ENCODE results near the gene YPEL4.
"Not testable (repeated sequence)": the region's sequence is repeated elsewhere in the genome, so short reads cannot be mapped to it uniquely, and the experiment has no call there.

The YPEL4 gene, protein sequence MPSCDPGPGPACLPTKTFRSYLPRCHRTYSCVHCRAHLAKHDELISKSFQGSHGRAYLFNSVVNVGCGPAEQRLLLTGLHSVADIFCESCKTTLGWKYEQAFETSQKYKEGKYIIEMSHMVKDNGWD

DNA sequence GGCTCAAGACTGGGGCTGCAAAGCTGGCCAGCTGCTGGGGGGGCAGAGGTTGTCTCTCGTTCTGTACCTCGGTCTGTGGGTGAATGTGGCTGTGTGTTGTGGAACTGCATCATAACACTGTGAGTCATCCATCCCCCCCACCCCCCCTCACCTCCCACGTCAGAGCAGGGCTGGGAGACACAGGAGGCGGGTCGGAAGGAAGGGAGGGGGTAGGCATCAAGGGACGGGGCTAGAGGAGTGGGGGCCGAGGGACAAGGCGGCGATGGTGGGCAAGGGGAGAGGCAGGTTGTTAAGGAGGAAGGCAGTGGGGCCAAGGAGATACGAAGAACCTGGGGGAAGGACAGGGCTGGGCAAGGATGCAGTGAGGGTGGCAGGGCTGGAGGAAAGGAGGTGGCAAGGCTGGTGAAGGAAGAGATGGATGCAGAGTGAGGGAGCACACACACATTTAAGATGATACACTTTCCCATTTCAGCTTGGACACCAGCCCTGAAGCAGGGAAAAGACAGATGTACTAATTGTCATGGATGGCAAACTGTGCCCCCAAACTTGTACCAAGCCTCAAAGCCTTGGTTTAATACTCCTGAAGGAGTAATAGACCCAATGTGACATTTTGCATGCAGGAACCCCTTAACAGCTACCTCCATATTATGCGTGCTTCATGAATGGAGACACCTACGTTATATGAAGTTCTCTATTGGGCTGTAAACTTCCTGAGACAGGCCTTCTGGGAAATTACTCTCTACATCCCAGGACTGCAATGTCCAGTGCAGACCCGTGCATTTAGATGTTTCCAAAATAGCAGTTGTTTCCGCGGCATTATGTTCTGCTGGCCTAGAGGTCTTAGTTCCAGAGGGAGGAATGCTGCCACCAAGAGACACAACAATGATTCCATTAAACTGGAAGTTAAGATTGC, at the start of gene YPEL4:
YPEL4 (minus strand) TSS at position 87 of the 913 bp plus-strand sequence. CDS start 2,805 bp downstream, outside the sequence.
- no peak for DNase-seq (ENCODE audit: low read depth)

DNA sequence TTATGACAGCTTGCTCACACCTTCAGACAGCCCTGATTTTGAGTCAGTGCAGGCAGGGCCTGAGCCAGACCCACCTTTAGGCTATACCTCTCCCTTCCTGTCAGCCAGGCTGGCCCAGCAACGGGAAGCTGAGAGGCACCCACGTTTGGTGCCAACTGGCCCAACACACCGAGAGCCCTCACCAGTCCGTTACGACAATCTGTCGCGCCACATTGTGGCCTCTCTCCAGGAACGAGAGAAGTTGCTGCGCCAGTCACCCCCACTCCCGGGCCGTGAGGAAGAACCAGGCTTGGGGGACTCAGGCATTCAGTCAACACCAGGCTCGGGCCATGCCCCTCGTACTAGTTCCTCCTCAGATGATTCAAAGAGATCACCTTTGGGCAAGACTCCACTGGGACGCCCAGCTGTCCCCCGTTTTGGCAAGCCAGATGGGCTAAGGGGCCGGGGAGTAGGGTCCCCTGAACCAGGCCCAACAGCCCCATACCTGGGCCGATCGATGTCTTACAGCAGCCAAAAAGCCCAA, 49.2 kb upstream of the YPEL4 start:
- no peak for DNase-seq (ENCODE audit: low read depth)

DNA sequence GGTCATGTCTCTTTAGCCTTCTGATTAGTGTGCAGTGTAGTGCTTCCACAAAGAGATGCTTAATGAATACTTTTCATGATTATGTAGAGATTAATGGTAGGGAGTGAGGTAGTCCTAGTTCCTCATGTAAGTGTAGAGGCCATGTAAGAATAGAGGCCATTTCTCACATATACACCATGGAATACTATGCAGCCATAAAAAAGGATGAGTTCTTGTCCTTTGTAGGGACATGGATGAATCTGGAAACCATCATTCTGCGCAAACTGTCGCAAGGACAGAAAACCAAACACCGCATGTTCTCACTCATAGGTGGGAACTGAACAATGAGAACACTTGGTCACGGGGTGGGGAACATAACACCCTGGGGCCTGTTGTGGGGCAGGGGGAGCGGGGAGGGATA, 40.8 kb upstream of the YPEL4 start:
- DNase-seq (ENCODE audit: low read depth), result not testable (repeated sequence)

DNA sequence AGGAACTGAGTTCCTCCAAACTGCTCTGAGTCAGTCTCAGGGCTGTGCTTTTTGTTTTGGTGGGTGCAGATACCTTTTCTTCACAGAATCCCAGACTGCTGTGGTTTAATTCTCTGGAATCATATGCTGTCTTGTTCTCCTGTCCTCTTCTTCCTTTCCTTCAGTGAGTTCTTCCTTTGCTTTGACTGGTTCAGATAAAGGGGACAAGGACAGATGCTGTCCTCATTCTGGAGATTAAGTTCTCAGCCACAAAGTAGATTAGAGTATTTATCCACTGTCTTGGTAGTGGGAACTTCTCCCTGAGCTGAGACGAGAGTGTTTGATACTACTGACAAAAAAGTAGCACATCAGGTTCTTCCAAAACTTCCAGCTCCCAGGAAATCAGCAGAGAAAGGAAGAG, 31.5 kb upstream of the YPEL4 start:
- DNase-seq (ENCODE audit: low read depth), result no peak

DNA sequence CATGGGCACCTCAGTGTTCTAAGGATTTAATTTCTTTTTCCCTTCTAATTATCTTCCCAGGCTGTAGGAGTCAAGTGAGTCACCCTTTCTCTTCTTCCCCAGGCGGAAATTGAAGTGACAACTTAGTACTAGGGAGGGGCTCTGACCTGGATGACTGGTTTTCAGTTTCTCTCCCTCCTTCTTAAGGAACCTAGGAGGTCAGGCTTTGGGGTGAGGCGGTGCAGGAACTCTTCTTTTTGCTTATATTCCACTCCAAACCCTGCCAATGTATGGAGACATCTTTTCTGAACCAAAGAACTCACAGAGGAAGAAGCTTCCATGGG, 30.8 kb upstream of the YPEL4 start:
- DNase-seq (ENCODE audit: low read depth), result no peak

DNA sequence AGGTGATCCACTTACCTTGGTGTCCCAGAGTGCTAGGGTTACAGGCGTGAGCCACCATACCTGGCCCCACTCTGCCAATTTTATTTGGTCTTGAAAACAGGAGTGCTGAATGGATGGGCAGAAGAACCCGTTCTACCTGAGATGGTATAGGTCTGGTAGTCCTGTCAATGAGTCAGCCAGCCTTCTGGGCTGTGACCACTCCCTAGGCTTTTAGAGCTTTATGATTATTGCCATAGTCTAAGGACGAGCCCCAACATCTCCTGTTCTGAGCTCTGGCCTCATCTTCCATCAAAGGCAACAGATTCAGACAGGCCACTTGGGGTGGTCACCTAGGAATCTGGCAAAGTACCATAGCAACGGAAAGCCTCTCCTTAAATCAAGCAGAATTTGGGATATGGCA, 29.7 kb upstream of the YPEL4 start:
- DNase-seq (ENCODE audit: low read depth), result no peak

DNA sequence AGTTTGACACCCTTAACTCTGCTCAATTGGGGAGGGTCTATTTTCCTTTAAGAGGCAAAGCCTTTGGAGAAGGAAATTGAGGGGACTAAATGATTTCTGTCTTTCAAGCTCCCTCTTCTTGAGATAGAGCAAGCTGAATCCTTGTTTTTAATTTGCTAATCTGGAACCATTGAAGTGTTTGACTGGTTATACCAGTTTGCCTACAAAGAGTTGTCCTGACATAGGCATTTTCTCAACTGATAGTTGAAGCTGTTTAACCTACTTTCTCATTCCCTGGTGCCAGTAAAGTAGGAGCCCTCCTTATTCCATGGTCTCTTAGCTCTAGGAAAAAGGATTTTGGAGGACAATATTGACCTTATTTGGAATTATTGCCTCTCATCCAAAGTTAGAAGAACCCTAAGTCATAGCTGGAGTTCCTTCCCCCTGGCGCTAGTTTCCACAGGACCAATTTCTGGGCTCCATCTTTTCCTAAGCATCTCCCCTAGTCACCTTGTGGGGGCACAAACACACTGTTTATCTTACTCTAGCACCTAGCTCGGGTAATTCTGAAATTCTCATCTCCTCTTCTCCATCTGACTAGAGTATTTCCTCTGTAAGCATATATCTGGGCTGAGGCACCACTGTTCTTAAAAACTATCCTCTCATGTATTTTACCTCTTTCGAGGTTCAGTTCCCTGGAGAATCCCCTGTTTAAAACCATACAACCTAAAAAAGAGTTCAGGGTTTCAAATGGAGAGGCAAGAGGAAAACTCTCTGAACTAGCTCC, 25.6 kb upstream of the YPEL4 start:
- DNase-seq (ENCODE audit: low read depth), result no peak

DNA sequence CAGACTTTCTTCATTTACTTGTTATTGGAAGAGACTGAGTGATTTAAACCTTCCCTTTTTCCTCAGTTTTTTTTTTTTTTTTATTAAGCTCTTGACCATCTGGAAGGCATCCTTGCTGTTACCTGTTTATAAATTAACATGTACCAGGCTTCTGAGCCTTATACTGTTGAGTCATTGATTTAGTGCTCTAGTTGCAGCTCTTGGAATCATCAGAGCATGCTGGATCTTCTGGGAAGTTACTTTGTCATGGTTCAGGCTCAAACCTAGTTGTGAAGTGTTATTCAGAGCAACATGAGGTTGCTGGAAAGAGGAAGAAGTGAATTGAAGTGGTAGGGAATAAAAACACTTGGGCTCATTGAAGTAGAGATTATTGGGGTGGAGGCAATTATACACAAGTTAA, 24.5 kb upstream of the YPEL4 start:
- DNase-seq (ENCODE audit: low read depth), result no peak

DNA sequence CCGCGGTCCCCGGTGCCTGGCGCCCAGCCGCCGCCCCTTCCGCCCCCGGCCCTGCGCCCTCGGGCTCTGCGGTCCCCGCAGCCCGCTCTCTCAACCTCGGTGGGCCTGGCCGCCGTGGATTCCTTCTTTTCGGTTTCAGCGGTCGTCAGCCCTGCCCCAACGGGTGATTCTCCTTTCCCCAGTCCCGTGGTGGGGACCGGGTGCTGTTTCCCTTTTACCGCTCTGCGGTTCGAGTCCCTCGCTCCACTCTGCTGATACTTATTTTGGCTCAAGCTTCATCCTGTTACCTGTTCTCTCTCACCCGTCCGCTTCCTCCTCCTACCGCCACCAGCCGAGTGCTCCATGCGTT, 18.7 kb upstream of the YPEL4 start:
- DNase-seq (ENCODE audit: low read depth), result no peak

DNA sequence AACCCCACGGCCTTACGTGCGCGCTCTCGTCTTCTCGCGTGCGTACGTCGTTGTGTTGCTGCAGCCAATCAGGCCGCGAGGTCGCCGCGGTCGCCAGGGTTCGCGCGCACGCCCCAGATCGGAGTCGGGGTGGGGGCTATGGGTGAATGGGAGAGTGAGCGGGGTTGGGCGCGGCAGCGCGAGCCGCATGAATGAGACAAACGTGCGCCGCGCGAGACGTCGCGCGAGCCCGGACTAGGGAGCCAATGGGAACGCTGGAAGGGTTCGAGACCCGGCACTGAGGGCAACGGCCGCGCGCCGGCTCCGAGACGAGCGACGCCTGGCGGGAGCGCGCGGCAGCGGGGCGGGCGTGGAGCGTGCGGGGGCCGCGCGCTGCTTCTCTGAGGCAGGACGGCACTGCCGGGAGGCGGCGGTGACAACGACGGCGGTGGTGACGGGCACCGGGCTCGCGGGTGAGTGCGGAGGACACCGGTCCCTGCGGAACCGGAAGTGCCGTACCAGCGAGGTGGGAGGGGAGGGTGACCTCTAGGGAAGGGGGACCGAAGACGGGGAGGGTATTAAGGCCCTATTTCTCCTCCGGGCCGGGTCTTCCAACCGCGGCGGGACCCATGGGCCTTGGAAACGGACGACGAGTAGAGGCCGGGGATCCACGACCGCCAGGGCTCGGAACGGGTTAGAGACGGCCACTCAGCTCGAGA, 18.2 kb upstream of the YPEL4 start, which contains the start of gene ZDHHC5:
ZDHHC5 (plus strand) TSS at position 379 of the 698 bp plus-strand sequence. CDS start 4,977 bp downstream, outside the sequence.
- DNase-seq (ENCODE audit: low read depth), result no peak

DNA sequence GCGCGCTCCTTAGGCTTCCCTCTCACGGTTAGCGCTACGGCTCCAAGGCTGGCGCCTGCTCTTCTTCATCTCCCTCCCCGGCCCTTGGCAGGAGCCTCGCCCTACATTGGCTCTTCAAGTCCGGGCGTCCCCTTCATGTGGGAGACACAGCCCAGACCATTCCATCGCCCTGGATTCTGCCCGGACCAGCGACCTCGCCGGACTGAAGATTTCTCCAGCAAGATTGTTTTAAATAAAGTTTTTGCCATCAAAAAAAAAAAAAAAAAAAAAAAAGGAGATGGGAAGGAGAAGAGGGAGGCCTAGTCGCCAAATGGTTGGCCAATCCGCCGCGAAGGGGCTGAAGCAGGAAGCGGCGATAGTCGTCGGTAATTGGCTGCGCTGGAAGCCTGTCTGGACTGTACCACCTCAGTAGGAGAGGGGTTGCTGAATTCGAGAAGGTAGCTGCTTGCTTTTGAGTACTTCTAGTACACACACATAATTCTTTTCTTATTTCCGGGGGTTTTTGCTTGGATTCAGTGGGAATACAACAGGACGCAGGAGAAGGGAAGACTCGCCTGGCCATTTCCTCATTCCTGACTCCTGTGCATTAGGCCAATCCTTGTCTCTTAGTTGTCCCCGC, 17.5 kb upstream of the YPEL4 start:
- peak; percentile 98 for DNase-seq (ENCODE audit: low read depth)

DNA sequence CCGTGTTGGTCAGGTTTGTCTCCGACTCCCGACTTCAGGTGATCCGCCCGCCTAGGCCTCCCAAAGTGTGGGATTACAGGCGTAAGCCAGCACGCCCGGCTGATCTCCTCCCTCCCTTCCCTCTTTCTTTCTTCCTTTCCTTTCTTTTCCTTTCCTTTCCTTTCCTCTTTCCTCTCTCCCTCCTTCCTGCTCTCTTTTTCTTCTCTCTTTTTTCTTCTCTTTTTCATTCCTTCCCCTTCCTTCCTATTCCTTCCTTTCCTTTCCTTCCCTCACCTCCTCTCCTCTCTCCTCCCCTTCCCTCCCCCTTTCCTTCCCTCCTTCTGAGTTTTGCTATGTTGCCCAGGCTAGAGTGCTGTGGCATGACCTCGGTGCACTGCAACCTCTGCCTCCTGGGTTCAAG, 14.3 kb upstream of the YPEL4 start:
- no peak for DNase-seq (ENCODE audit: low read depth)

DNA sequence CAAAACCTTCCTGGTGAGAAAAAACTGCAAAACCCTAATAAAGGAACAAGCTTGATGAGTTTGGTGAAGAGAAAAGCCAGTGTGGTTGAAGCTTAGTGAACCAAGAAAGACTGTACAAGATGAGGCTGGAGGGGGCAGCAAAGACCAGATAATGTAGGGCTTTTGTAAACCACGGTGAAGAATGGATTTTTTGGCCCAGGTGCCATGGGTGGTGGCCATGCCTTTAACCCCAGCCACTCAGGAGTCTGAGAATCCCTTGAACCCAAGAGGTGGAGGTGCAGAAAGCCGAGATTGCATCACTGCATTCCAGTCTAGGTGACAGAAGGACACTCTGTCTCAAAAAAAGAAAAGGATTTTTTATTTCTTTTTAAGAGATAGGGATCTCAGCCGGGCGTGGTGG, 13.2 kb upstream of the YPEL4 start:
- DNase-seq (ENCODE audit: low read depth), result no peak

DNA sequence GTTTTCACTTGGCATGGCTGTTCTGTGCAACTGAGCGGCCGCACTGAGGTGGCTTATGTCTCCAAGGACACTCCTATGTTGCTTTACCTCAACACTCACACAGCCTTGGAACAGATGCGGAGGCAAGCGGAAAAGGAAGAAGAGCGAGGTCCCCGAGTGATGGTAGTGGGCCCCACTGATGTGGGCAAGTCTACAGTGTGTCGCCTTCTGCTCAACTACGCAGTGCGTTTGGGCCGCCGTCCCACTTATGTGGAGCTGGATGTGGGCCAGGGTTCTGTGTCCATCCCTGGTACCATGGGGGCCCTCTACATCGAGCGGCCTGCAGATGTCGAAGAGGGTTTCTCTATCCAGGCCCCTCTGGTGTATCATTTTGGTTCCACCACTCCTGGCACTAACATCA, 10.0 kb upstream of the YPEL4 start:
- no peak for DNase-seq (ENCODE audit: low read depth)

DNA sequence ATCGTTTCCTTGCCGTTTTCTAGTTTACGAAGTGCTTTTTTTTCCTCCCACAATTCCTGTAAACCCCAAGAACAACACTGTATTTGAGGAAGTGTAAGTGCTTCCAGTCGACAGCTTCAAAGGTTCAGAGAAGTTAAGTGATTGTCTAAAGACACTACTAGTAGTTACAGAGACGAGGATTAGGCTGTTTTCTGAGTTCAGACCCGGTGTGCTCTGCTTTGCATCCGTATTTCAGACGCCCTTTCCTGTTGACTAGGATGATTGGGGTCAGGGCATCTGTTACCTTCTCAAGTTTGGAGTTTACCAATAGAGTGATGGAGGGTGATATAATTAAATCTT, 8.3 kb upstream of the YPEL4 start:
- no peak for DNase-seq (ENCODE audit: low read depth)

DNA sequence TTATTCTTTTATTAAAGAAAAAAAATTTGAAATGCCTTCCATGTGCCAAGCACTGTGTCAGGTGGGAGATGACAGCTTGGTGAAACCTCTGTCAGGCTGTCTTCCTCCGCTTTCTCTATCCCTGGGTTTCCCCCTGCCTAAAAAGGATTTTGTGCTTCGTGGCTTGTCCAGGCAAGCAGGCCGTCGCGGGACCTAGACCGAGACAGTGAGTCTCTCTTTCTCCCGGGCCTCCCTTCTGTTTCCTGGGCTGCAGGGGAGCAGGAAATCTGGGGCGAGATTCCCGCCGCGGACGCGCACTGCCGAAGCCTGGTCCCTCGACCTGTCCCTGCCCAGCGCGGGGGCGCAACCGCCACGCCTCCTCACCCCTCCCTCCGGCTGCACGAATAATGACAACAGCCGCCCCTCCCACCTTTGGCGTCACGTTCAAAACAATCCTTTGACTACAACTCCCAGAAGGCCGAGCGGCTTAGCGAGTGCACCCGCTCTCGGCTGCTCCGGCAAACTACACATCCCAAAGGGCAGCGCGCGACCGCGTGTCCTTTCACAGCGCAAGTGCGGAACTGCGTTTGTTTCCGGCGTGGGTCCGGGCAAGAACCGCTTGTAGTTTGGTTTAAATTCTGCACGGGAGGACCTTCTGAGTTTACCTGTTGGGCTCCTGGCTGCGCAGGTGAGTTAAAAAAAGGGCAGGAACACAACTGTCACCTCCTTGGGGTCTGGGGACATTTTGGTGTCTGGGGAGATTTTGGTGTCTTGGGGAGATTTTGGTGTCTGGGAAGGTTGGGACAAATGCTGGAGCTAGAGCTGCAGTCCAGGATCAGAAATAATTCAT, 7.7 kb upstream of the YPEL4 start, which contains the start of gene CLP1:
CLP1 (plus strand) TSS at position 569 of the 829 bp plus-strand sequence. CDS start 1,715 bp downstream, outside the sequence.
- DNase-seq (ENCODE audit: low read depth), result peak; percentile 97

DNA sequence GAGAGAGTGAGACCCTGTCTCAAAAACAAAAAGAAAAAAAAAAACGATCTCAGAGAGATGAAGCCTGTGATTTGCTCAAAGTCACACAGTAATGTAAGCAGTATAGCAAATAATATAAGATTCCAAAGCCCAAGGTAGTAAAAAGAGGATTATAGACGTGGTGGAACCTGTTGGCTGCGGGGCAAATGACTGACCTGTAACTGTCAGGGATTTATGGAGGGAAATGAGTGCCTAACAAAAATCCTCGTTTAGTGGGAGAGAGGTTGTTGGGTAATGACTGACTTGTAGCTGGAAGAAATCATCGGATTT, 7.1 kb upstream of the YPEL4 start:
- DNase-seq (ENCODE audit: low read depth), result no peak

DNA sequence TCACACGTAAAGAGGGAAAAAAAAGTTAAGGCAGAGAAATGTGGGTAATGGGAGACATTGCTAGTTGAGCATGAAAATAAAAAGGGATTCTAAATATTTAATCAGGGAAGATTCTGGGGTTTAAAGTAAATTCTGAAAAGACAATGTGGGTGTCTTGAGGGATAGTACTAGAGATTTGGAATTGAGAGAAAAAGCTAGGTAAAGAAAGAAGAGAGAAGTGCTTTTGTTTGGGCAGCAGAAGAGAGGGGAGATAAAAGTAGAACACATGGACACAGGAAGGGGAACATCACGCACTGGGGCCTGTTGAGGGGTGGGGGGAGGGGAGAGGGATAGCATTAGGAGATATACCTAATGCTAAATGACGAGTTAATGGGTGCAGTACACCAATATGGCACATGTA, 3.5 kb upstream of the YPEL4 start:
- DNase-seq (ENCODE audit: low read depth), result no peak

DNA sequence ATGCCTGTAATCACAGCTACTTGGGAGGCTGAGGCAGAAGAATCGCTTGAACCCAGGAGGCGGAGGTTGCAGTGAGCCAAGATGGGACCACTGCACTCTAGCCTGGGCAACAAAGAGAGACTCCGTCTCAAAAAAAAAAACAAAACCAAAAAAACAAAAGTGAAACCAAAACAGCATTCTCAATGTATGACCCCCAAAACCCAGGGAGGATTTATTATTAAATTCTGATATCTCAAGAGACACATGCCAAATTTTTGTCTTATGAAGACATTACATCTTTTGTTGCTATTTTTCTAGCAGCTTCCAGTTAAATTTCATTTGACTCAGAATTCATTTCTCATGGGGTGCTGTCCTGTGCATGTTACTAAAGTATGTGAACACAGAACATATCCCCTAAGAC, 3.0 kb upstream of the YPEL4 start:
- DNase-seq (ENCODE audit: low read depth), result no peak

DNA sequence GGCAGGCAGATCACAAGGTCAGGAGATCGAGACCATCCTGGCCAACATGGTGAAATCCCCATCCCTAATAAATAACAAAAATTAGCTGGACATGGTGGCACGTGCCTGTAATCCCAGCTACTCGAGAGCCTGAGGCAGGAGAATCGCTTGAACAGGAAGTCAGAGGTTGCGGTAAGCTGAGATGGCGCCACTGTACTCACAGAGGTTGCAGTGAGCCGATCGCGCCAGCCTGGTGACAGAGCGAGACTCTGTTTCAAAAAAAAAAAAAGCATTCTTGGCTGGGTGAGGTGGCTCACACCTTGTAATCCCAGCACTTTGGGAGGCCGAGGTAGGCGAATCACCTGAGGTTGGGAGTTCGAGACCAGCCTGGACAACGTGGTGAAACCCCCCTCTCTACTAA, 2.5 kb upstream of the YPEL4 start:
- not testable (repeated sequence) for DNase-seq (ENCODE audit: low read depth)

DNA sequence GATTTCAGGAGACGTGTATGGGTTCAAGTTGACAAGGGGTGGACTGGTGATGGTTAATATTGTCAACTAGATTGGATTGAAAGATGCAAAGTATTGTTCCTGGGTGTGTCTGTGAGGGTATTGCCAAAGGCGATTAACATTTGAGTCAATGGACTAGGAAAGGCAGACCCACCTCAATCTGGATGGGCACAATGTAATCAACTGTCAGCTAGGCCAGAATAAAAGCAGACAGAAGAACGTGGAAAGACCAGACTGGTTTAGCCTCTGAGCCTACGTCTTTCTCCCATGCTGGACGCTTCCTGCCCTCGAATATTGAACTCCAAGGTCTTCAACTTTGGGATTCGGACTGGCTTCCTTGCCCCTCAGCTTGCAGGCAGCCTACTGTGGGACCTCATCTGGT, 1.7 kb upstream of the YPEL4 start:
- no peak for DNase-seq (ENCODE audit: low read depth)
